Fibroblast of mammary gland (primary cell): ENCODE data around the gene MUTYH.
"Not testable (repeated sequence)": the region's sequence is repeated elsewhere in the genome, so short reads cannot be mapped to it uniquely, and the experiment has no call there.

Source experiments
- DNase-seq: peaks from one replicate; pipeline ENCODE4 v3.0.0-alpha.2; 2010; ENCODE audit warnings: low read depth
- H3K4me3 ChIP-seq: 2 replicates; pipeline ENCODE4 v1.5.1; 2011; ENCODE audit warnings: low read depth, mild to moderate bottlenecking, low read length, moderate library complexity; ENCODE audit not compliant: control insufficient read depth
- CTCF ChIP-seq: conservative IDR thresholded peaks from 2 replicates; pipeline ENCODE4 v1.5.1; 2011; ENCODE audit warnings: low read depth, low read length, inconsistent platforms; ENCODE audit not compliant: control insufficient read depth, insufficient read depth

MUTYH gene

DNA sequence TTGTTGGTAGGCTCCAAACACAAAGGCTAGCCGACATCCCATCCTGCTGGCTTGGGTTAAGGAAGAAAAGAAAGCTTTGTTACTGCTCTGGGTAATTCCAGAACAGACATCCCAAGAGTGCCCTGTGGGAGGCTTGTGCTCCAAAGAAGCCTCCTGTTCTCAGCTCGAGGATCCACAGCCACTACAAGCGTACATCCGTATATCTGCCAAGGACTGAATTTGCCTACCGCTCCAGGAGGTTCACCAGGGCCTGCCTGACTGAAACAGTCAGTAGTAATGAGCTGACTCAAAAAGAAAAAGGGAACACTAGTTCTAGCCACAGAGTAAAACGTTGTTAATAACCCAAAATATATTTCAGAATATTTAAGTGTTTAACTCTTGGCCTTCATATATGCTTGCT lies 24.8 kb upstream of the MUTYH start:
- no peak for DNase-seq
- H3K4me3 ChIP-seq: no peak overlapping the region
- no peak for TF ChIP-seq CTCF

GRCh38 chr1:45364294-45364693 lies 24.1 kb upstream of the MUTYH start:
- DNase-seq: no peak
- H3K4me3 ChIP-seq: no peak overlapping the region
- TF ChIP-seq CTCF: no peak

GRCh38 chr1:45360981-45361380 lies 20.7 kb upstream of the MUTYH start:
- DNase-seq: peak; percentile 50
- not testable (repeated sequence) for H3K4me3 ChIP-seq

DNA sequence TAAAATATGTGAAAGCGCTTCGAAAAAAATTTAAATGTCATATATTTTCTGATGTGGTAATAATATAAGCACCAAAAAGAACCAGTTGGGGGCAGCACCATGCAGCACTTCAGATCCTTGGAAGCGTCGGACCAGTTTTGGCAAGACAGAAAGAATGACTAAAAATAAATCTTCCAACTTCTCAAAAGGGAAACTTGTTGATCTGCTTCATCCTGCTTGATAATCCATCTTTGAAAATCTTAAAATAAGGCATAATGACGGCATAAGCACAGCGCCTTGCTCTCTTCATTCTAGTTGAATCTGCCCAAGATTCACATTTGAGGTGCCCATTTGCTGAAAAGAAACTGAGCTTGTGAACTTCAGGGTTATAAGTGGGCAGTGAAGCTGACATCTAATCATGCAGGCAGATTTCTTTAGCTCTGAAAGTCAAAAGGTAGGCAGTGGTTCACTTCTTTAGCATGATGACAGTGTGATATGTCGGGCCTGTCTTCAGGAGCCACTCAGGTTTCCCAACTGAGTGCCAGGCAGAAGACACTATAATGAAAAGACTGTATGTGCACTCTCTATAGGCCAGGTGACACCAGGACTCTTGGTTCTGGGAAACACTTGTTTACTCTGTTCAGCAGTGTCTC lies 19.8 kb upstream of the MUTYH start:
- peak; percentile 76 for DNase-seq
- H3K4me3 ChIP-seq: no peak overlapping the region
- TF ChIP-seq CTCF: peak; percentile 72

GRCh38 chr1:45356186-45356585 lies 15.9 kb upstream of the MUTYH start:
- no peak for DNase-seq
- H3K4me3 ChIP-seq: no peak overlapping the region
- no peak for TF ChIP-seq CTCF

GRCh38 chr1:45355683-45356082 lies 15.4 kb upstream of the MUTYH start:
- no peak for TF ChIP-seq CTCF

DNA sequence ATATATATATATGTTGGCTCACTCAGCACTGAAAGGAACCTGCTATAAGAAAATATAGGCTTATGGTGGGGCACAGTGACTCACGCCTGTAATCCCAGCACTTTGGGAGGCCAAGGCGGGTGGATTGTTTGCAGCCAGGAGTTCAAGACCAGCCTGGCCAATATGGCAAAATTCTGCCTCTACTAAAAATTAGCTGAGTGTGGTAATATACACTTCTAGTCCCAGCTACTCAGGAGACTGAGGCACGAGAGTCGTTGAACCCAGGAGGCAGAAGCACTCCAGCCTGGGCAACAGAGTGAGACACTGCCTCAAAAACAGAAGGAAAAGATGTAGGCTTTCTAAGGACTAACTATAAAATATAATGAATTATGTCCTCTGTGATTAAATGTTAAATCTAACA lies 14.6 kb upstream of the MUTYH start:
- DNase-seq: no peak
- no peak for TF ChIP-seq CTCF
- no peak overlapping the region for H3K4me3 ChIP-seq

More at GRCh38 chr1:45355683-45356082, 15.4 kb upstream of the MUTYH start:
- DNase-seq: no peak
- no peak overlapping the region for H3K4me3 ChIP-seq
